Activated CD4-positive, alpha-beta T cell treated with anti-CD3 and anti-CD28 coated beads for 1 hour (primary cell): ENCODE data around the gene MOCOS.
"Not testable (repeated sequence)": the region's sequence is repeated elsewhere in the genome, so short reads cannot be mapped to it uniquely, and the experiment has no call there.

Experiments
- DNase-seq: peaks from one replicate; pipeline ENCODE4 v3.0.0-alpha.2; 2020

Gene MOCOS

GRCh38 chr18:36187193-36187825 is at the start of gene MOCOS:
Gene MOCOS, plus strand, starts transcription at chr18:36187497. Its CDS starts 43 bp downstream, at chr18:36187540.
- DNase-seq: no peak

GRCh38 chr18:36139245-36139644 is 48.1 kb upstream of the MOCOS start:
- DNase-seq: no peak

GRCh38 chr18:36141576-36141975 is 45.7 kb upstream of the MOCOS start:
- no peak for DNase-seq

GRCh38 chr18:36142751-36143150 is 44.5 kb upstream of the MOCOS start:
- DNase-seq: no peak

- DNase-seq: no peak
These were observed 43.9 kb upstream of the MOCOS start for GRCh38 chr18:36143391-36143790.

- no peak for DNase-seq
These were observed 37.6 kb upstream of the MOCOS start for GRCh38 chr18:36149514-36150289.

- DNase-seq: no peak
These were observed 34.5 kb upstream of the MOCOS start for GRCh38 chr18:36152781-36153180.

- DNase-seq: no peak
These were observed 34.1 kb upstream of the MOCOS start for GRCh38 chr18:36153203-36153602.

- DNase-seq: no peak
These were observed 33.5 kb upstream of the MOCOS start for GRCh38 chr18:36153771-36154170.

- DNase-seq: no peak
These were observed 31.2 kb upstream of the MOCOS start for GRCh38 chr18:36155851-36156757.

GRCh38 chr18:36157441-36157840 is 29.9 kb upstream of the MOCOS start:
- no peak for DNase-seq

GRCh38 chr18:36158266-36158867 is 28.9 kb upstream of the MOCOS start:
- no peak for DNase-seq

- DNase-seq: no peak
These were observed 26.3 kb upstream of the MOCOS start for GRCh38 chr18:36160959-36161371.

- no peak for DNase-seq
These were observed 24.3 kb upstream of the MOCOS start for GRCh38 chr18:36162981-36163380.

GRCh38 chr18:36167692-36168218 is 19.5 kb upstream of the MOCOS start:
- no peak for DNase-seq

GRCh38 chr18:36168296-36168695 is 19.0 kb upstream of the MOCOS start:
- DNase-seq: not testable (repeated sequence)

- DNase-seq: no peak
These were observed 17.4 kb upstream of the MOCOS start for GRCh38 chr18:36169938-36170337.

GRCh38 chr18:36175481-36175880 is 11.8 kb upstream of the MOCOS start:
- DNase-seq: no peak

- no peak for DNase-seq
These were observed 11.1 kb upstream of the MOCOS start for GRCh38 chr18:36176177-36176584.

GRCh38 chr18:36176711-36177110 is 10.6 kb upstream of the MOCOS start:
- DNase-seq: no peak

GRCh38 chr18:36177913-36178312 is 9.4 kb upstream of the MOCOS start:
- DNase-seq: no peak

- no peak for DNase-seq
These were observed 7.5 kb upstream of the MOCOS start for GRCh38 chr18:36179562-36180355.
